B cell (primary cell): ENCODE data around the gene CUL1. TPM values are rescaled to one million over a fixed set of nuclear protein-coding genes. Genes with fewer than 3 reads are reported as not detected.

Experiments
- ATAC-seq: fragments of 200-7000 bp; cut with Tn5 transposase; one replicate; pipeline ENCODE4 v1.10.0; 2021; ENCODE audit warnings: low read depth, mild to moderate bottlenecking, moderate number of reproducible peaks, moderate library complexity
- CTCF ChIA-PET: fragments of 350-600 bp; sonication (Branson Sonifier 250); formaldehyde crosslinking; loops from one replicate; lab custom pipeline; 2021; ENCODE audit warnings: antibody characterized with exemption, inconsistent platforms; lab: Charles Lee
- POLR2A ChIA-PET: fragments of 350-600 bp; sonication (Branson Sonifier 250); formaldehyde crosslinking; loops from one replicate; lab custom pipeline; 2021; ENCODE audit warnings: antibody characterized with exemption; lab: Charles Lee
- DNase-seq: peaks from one replicate; pipeline ENCODE4 v3.0.0; 2013
- H2AFZ ChIP-seq: 2 replicates; pipeline ENCODE4 v1.6.1; 2012; ENCODE audit warnings: mild to moderate bottlenecking, low read depth, low read length; ENCODE audit not compliant: insufficient read depth, poor library complexity, severe bottlenecking
- H3K27ac ChIP-seq, 2 donors: 1 replicate in 1 of 2; 2 replicates in 1 of 2; pipeline ENCODE4 v1.5.1; 2012 to 2013; ENCODE audit warnings: low read length in 2 of 2, mild to moderate bottlenecking in 2 of 2, moderate library complexity in 1 of 2
- H3K27me3 ChIP-seq, 4 experiments: fragments of 200-600 bp in 1 of 4; sonication (generic) in 1 of 4; replicated peaks in 1 of 4; 1 replicate in 2 of 4; 2 replicates in 2 of 4; pipeline versions ENCODE4 v1.6.1 to v1.7.0; 2013 to 2016; ENCODE audit warnings: low read length in 3 of 4, mild to moderate bottlenecking in 2 of 4, mixed read lengths in 1 of 4, moderate library complexity in 1 of 4; ENCODE audit not compliant: insufficient read depth in 4 of 4, control insufficient read depth in 3 of 4; ENCODE audit errors: control extremely low read depth in 1 of 4
- H3K36me3 ChIP-seq, 2 experiments: replicated peaks in 1 of 2; 1 replicate in 1 of 2; 2 replicates in 1 of 2; pipeline versions ENCODE4 v1.6.1 to v1.7.1; 2013; ENCODE audit warnings: low read length in 1 of 2; ENCODE audit not compliant: insufficient read depth in 2 of 2, control insufficient read depth in 1 of 2; ENCODE audit errors: control extremely low read depth in 1 of 2, extremely low read depth in 1 of 2
- H3K4me1 ChIP-seq, 2 donors: fragments of 200-600 bp in 1 of 2; sonication (generic) in 1 of 2; 1 replicate in 1 of 2; 2 replicates in 1 of 2; pipeline versions ENCODE4 v1.5.1 to v1.6.1; 2013 to 2017; ENCODE audit warnings: low read length in 2 of 2; ENCODE audit not compliant: control insufficient read depth in 2 of 2, insufficient read depth in 2 of 2
- H3K4me2 ChIP-seq: replicated peaks from 2 replicates; pipeline ENCODE3; 2012; ENCODE audit warnings: mild to moderate bottlenecking, low read depth, low read length; ENCODE audit not compliant: poor library complexity, severe bottlenecking
- H3K4me3 ChIP-seq, 5 experiments: fragments of 200-600 bp in 1 of 5; sonication (generic) in 1 of 5; 1 replicate in 3 of 5; 2 replicates in 2 of 5; pipeline versions ENCODE4 v1.5.1 to v1.7.0; 2011 to 2016; ENCODE audit warnings: low read length in 4 of 5, mild to moderate bottlenecking in 4 of 5, low read depth in 2 of 5, control low read depth in 1 of 5, moderate library complexity in 1 of 5; ENCODE audit not compliant: insufficient read depth in 1 of 5; ENCODE audit errors: control extremely low read depth in 1 of 5, extremely low read depth in 1 of 5
- H3K79me2 ChIP-seq: fragments of 200-600 bp; sonication (generic); one replicate; pipeline ENCODE4 v1.6.0; 2016; ENCODE audit warnings: low read length; ENCODE audit not compliant: control insufficient read depth, insufficient read depth
- H3K9ac ChIP-seq: fragments of 200-600 bp; sonication (generic); 2 replicates; pipeline ENCODE4 v1.6.1; 2017; ENCODE audit warnings: mild to moderate bottlenecking, low read length, moderate library complexity
- H3K9me3 ChIP-seq, 3 donors: one replicate each; pipeline versions ENCODE4 v1.6.1 to v1.7.1; 2013; ENCODE audit warnings: low read length in 2 of 3; ENCODE audit not compliant: control insufficient read depth in 2 of 3, insufficient read depth in 1 of 3; ENCODE audit errors: control extremely low read depth in 1 of 3
- H4K20me1 ChIP-seq: 2 replicates; pipeline ENCODE4 v1.6.0; 2012; ENCODE audit warnings: mild to moderate bottlenecking, low read length; ENCODE audit not compliant: insufficient read depth, control insufficient read depth, poor library complexity, severe bottlenecking
- H3K27ac Mint-ChIP-seq: one replicate; pipeline ENCODE4 v1.8.0; 2021; ENCODE audit warnings: mixed read lengths
- H3K27me3 Mint-ChIP-seq: one replicate; pipeline ENCODE4 v1.8.0; 2021; ENCODE audit warnings: mixed read lengths
- H3K4me1 Mint-ChIP-seq: one replicate; pipeline ENCODE4 v1.8.0; 2021; ENCODE audit warnings: mixed read lengths
- H3K4me3 Mint-ChIP-seq: one replicate; pipeline ENCODE4 v1.8.0; 2021; ENCODE audit warnings: mixed read lengths
- H3K9me3 Mint-ChIP-seq: one replicate; pipeline ENCODE4 v1.8.0; 2022; ENCODE audit warnings: mixed read lengths; ENCODE audit not compliant: insufficient read depth
- EZH2 ChIP-seq: IDR thresholded peaks from 2 replicates; pipeline ENCODE4 v1.6.1; 2012; ENCODE audit warnings: borderline replicate concordance, low read depth, mild to moderate bottlenecking, moderate library complexity, low read length; ENCODE audit not compliant: insufficient read depth, poor library complexity, severe bottlenecking
- WGBS: methylation state at CpG from one replicate; pipeline ENCODE4 v1.1.5; 2013; ENCODE audit warnings: missing lambda C conversion rate; ENCODE audit not compliant: insufficient coverage; 5-methylcytosine and 5-hydroxymethylcytosine counted together
- intact Hi-C: fragments of 100-400 bp; cut with micrococcal nuclease; formaldehyde crosslinking; loops from one replicate; pipeline ENCODE4 v1.10.0; 2022
- polyA plus RNA-seq: library from polyadenylated mRNA; depleted of rRNA; stranded (reverse); fragments of >200 nt; gene quantifications from 2 replicates; pipeline ENCODE4 v1.2.3, GENCODE V29; 2012
- total RNA-seq, 2 donors: library from RNA; stranded (reverse); fragments of 120-200 nt in 1 of 2; gene quantifications; 1 replicate in 1 of 2; 2 replicates in 1 of 2; pipeline versions ENCODE4 v1.2.3 to v1.2.4, GENCODE V29; 2013 to 2022
- TF ChIP-seq, protein P1 (sequence below): fragments of 200-600 bp; IDR thresholded peaks from one replicate; pipeline ENCODE4 v1.8.0; 2022; ENCODE audit warnings: antibody characterized with exemption, mild to moderate bottlenecking

Gene CUL1
- total and polyA plus RNA-seq, 2 donors (not counting 1 experiment from before 2014, with no cell fraction given), result 26.9 to 51.1 TPM

DNA sequence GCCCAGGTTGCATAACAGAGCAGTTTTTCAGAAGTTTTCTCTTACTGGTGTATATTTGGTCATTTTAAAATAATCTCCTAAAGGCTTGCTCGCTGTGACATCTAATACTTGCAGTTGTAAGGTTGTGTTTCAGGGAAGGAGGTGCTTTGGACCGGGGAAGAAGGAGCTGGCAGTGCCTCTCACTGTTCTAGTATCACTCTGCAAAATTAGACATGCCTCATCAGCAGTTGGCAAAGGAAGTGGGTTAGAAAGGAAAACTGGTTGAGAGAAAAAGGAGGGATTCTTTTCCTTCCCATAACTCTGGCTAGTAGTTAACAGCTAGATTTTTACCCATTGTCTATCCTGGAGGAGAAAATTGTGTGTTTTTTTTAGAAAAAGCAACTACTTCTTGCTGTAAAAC is 34.8 kb downstream of the CUL1 start:
- Histone ChIP-seq H3K27ac (no peak overlapping the region), H3K9me3 (no peaks in the 10 kb centered on the region), H3K9ac (no peak overlapping the region), H3K4me2 (no peak overlapping the region), H2AFZ (no peak overlapping the region), H3K36me3 (peaks cover 10 to 59% of the 10 kb centered on the region in 2 experiments), H3K4me3 (no peak overlapping the region), H3K4me1 (no peaks in the 10 kb centered on the region), H3K27me3 (no peaks in the 10 kb centered on the region), H4K20me1 (peaks cover 54% of the 10 kb centered on the region), H3K79me2 (peaks cover 57% of the 10 kb centered on the region)
- no peaks in the 10 kb centered on the region for H3K9me3 Mint-ChIP-seq
- ChIA-PET CTCF (no interaction called here), POLR2A (no interaction called here)
- TF ChIP-seq, protein P1, sequence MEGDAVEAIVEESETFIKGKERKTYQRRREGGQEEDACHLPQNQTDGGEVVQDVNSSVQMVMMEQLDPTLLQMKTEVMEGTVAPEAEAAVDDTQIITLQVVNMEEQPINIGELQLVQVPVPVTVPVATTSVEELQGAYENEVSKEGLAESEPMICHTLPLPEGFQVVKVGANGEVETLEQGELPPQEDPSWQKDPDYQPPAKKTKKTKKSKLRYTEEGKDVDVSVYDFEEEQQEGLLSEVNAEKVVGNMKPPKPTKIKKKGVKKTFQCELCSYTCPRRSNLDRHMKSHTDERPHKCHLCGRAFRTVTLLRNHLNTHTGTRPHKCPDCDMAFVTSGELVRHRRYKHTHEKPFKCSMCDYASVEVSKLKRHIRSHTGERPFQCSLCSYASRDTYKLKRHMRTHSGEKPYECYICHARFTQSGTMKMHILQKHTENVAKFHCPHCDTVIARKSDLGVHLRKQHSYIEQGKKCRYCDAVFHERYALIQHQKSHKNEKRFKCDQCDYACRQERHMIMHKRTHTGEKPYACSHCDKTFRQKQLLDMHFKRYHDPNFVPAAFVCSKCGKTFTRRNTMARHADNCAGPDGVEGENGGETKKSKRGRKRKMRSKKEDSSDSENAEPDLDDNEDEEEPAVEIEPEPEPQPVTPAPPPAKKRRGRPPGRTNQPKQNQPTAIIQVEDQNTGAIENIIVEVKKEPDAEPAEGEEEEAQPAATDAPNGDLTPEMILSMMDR, result no peak
- TF ChIP-seq EZH2, result no peak
- no peaks in the 10 kb centered on the region for H3K27me3 Mint-ChIP-seq
- no CpG with 5 or more reads among the region's 2 CpGs for WGBS
- DNase-seq (no peak), ATAC-seq (no peak)
- peaks cover 3% of the 10 kb centered on the region for H3K4me1 Mint-ChIP-seq
- no peak overlapping the region for H3K4me3 Mint-ChIP-seq
- intact Hi-C loops, result no loop called here
- no peak overlapping the region for H3K27ac Mint-ChIP-seq

DNA sequence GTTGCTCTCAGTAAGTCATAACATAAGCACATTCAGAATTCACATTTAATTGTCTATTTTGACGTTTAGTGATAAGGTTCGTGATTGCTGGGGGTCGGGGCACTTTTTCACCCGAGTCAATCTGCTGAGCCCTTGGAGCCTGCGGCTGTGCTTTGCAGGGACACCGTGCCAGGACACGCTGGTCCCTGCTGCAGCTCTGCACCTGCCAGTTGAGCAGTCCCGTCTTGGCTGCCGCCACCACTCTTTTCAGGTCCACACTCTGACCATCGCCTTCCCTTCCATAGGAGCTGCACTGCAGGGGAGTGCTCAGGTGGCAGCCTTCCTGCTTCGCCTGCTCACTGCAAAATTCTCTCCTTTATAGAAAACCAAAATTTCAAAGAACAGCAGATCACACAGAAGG is 36.4 kb downstream of the CUL1 start:
- Histone ChIP-seq H3K9me3 (no peaks in the 10 kb centered on the region), H3K4me1 (no peaks in the 10 kb centered on the region), H3K4me3 (no peak overlapping the region), H3K36me3 (peaks cover 13 to 61% of the 10 kb centered on the region in 2 experiments), H3K4me2 (no peak overlapping the region), H3K27ac (no peak overlapping the region), H3K27me3 (no peaks in the 10 kb centered on the region), H3K79me2 (peaks cover 55% of the 10 kb centered on the region), H2AFZ (no peak overlapping the region), H4K20me1 (peaks cover 52% of the 10 kb centered on the region), H3K9ac (no peak overlapping the region)
- ATAC-seq (no peak), DNase-seq (no peak)
- ChIA-PET POLR2A (no interaction called here), CTCF (interaction anchor here (1.1 to 1.2 kb wide), 2 partner anchors 11 to 23 kb away, joined by 3 read pairs; no protein-coding TSS in a partner anchor)
- H3K9me3 Mint-ChIP-seq, result no peaks in the 10 kb centered on the region
- TF ChIP-seq, protein P1, result no peak
- no peak for TF ChIP-seq EZH2
- intact Hi-C loops, result no loop called here
- H3K4me3 Mint-ChIP-seq, result no peak overlapping the region
- no peak overlapping the region for H3K27ac Mint-ChIP-seq
- WGBS, result 98% methylated on average over 9 of the region's 11 CpGs
- no peaks in the 10 kb centered on the region for H3K27me3 Mint-ChIP-seq
- H3K4me1 Mint-ChIP-seq, result no peaks in the 10 kb centered on the region
